HG02938 (cell line): Measurements from ENCODE around the gene CORO7.
"Not testable (repeated sequence)": the region's sequence is repeated elsewhere in the genome, so short reads cannot be mapped to it uniquely, and the experiment has no call there.

Experiments
- ATAC-seq: cut with Tn5 transposase; IDR thresholded peaks from one replicate; pipeline ENCODE4 v1.9.1; 2021; ENCODE audit warnings: mild to moderate bottlenecking, moderate library complexity; ENCODE audit not compliant: unreplicated experiment

CORO7 gene

DNA sequence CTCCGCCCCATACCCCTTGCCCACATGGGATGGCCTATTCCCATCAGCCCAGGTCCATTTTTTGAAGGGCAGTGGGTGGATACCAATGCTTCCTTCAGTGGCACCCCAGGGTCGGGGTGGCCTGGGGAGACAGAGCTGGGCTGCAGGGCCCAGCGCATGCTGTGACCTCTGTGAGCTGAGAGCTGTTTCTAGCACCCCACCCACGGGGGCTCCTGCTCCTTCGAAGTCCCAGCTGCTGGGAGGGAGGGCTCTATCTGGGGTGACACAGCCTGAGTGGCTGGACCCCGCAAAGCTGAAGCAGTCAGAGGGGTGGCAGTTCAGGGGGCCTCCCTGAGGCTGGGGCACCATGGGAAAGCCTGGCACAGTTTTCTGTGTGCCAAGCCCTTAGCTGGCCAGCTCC lies 76.0 kb downstream of the CORO7 start:
- no peak for ATAC-seq

DNA sequence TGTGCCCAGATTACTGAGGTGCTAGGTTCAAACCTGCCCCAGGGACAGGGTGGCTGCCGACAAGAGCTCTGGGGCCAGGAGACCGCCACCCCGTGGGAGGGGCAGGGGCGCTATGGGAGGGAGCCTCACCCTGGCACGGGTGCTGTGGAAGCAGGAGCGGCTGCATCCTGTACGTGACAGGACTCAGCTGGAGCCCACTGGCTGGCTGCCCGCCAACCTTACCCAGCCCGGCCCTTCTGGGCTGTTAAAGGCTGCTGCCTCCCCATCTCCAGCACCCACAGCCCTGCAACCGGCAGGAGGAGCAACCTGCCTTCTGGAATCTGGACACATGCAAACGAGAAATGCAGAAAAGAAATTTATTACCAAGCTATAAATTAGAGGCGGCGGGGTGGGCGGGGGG lies 76.5 kb downstream of the CORO7 start:
- ATAC-seq, result no peak

DNA sequence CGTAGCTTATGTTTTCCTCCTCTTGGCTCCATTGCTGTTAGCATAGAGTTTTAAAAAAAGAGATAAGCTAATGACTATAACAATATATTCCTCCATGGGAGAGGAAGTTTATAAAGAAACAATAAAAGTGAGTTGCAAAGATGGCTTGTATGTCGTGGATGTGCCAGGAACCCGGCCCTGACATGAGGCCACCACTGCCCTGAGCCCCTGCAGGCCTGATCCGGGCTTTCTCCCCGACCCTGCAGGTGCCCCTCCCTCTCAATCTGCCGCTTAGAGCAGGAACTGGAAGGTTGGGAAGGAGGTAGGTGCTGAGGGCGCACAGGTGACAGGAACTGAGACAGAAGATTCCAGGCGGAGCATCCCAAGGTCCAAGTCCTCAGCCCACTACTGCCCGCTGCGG lies 76.9 kb downstream of the CORO7 start:
- no peak for ATAC-seq

DNA sequence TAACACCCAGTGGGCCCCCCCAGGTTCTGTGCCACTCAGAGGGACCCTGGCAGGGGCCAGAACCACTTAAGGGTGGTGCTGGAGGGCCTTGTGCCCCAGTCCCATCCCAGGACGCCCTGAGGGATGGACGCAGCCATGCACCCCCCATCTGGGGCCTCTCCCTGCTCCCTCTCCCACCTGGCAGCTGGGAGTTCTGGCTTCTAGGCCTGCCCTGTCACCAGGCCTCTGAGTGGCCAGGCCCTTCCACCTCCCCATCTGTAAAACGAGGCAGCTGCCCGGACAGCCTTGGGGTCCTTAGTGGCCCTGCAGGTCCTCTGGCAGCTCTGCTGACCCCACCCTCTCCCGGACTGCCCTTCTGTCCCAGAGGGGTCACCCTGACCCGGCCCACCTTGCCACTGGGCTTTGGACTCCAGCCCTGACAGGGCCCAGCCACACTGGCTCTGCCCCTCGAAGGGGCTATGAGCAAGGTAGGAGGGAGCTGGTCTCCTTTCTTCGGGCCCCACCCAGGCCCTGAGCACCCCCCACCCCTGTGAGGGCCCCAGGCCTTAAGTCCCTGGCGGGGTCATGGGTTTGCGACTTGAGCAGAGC lies 77.6 kb downstream of the CORO7 start:
- ATAC-seq, result no peak

DNA sequence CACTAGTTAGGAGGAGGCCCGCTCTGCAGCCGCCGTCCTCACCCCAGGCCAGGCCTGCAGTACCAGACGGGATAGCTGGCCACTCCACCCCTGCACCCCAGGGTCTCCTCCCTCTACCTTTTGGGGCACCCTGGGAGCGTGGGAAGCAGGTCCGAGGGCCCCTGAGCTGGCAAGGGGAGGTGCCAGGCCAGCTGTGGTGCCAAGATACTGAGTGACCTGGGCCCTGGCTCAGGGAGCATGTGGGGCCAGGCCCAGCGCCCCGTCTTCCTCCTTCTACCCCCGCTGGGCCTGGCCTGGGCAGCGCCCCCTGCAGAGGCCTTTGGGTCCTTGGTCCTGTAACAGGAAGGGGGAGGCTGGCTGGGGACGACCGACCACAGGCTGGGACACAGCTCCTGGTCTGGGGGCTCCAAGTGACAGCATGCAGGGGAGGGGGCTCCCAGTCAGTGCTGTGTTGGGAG lies 78.2 kb downstream of the CORO7 start:
- ATAC-seq, result no peak

DNA sequence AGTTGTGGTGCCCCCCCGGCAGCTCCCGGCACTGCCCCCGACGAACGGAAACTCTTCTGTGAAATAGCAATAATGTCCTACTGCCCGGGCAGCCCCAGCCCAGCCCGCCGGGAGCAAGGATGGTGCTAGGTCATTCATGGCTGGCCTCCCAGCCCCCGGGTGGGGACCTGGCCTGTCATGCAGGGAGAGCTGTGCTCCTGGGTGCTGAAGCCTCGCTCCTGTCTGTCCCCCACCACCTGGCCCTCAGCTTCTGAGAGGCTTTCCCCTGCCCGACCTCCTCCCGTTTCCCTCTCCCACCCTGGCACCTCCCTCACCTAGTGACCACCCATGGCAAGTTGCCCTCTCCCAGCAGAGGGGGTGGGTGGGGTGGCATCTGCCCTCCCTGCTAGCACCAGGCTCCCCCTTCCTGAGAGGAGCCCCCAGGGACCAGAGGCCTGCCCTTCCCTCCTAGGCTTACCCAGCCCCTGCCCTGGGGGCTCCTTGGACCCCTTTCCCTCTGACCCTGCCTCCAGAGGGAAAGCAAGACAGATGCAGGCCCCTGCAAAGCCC lies 78.8 kb downstream of the CORO7 start:
- ATAC-seq, result no peak

DNA sequence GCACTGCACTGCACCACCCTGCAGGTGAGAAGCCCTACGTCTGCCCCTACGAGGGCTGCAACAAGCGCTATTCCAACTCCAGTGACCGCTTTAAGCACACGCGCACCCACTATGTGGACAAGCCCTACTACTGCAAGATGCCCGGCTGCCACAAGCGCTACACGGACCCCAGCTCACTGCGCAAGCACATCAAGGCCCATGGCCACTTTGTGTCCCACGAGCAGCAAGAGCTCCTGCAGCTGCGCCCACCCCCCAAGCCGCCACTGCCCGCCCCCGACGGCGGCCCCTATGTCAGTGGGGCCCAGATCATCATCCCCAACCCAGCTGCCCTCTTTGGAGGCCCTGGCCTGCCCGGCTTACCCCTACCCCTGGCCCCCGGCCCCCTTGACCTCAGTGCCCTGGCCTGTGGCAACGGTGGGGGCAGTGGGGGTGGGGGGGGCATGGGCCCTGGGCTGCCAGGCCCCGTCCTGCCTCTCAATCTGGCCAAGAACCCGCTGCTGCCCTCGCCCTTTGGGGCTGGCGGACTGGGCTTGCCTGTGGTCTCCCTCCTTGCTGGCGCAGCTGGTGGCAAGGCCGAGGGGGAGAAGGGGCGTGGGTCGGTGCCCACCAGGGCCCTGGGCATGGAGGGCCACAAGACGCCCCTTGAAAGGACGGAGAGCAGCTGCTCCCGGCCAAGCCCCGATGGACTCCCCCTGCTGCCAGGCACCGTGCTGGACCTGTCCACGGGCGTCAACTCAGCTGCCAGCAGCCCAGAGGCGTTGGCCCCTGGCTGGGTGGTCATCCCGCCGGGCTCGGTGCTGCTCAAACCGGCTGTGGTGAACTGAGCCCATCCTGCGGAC lies 79.5 kb downstream of the CORO7 start:
- no peak for ATAC-seq

DNA sequence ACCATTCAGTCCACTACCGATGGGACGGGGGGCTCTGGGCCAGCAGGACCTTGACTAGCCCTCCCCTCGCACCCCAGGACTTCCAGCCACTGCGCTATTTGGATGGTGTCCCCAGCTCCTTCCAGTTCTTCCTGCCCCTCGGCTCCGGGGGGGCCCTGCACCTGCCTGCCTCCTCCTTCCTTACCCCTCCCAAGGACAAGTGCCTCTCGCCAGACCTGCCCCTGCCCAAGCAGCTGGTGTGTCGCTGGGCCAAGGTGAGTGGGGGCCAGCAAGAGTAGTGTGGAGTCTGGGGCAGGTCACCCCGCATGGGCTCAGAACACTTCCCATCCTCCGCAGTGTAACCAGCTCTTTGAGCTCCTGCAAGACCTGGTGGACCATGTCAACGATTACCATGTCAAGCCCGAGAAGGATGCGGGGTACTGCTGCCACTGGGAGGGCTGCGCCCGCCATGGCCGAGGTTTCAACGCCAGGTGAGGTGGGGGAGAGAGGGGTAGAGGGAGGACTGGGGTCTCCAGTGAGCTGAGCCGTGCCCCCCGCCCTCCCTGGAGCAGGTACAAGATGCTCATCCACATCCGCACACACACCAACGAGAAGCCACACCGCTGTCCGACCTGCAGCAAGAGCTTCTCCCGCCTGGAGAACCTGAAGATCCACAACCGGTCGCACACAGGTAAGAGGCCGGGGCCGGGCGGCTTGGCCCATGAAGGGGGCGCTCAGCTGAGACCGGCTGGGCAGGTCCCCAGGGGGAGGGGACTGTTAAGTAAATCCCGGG lies 81.5 kb downstream of the CORO7 start:
- no peak for ATAC-seq

DNA sequence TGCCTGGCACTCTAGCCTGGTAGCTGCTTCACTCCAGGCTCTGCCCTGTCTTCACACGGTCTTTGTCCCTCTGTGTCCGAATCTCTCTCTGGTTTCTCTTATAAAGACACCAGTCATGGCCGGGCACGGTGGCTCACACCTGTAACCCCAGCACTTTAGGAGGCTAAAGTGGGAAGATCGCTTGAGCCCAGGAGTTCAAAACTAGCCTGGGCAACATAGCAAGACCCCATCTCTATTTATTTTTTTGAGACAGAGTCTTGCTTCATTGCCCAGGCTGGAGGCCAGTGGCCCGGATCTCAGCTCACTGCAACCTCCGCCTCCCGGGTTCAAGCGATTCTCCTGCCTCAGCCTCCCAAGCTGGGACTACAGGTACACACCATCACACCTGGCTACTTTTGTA lies 82.7 kb downstream of the CORO7 start:
- ATAC-seq, result not testable (repeated sequence)

DNA sequence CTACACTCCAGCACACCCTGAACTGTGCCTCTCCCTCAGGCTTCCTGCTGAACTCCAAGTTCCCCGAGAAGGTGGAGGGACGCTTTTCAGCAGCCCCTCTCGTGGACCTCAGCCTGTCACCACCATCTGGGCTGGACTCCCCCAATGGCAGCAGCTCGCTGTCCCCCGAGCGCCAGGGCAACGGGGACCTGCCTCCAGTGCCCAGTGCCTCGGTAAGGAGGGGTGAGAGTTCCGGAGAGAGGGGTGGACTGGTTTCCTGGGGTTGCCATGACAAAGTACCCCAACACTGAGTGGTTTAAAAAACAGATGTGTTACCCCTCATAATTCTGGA lies 83.1 kb downstream of the CORO7 start:
- no peak for ATAC-seq

DNA sequence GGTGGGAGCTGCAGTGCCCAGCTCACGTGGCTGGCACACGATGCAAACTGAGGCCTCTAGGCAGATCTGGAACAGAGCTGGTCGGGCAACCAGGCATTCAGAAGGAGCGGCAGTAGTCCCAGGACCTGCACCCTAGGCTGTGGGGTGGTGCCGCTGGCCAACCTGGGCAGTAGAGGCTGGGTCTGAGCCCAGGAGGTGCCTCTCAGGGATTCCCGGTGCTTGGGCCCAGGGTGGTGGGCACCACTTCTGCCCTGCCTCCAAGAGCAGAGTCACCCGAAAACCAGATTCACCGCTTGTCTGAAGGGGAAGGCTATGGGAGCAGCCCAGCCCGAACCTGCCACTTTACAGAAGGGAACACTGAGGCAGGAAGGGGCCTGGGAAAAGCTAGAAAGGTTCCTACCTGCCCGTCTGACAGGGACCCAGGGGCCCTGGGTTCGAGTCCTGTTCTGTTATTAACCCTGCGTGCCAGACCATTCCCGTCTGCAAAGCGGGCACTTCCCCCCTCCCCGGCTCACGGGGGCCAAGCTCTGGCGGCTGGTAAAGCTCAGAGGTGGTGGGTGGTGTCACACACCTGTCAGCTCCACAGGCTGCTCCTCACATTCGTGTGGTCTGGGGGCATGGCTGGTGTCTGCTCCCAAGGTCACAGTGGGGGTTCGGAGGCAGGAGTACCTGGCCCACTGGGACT lies 83.6 kb downstream of the CORO7 start:
- no peak for ATAC-seq

DNA sequence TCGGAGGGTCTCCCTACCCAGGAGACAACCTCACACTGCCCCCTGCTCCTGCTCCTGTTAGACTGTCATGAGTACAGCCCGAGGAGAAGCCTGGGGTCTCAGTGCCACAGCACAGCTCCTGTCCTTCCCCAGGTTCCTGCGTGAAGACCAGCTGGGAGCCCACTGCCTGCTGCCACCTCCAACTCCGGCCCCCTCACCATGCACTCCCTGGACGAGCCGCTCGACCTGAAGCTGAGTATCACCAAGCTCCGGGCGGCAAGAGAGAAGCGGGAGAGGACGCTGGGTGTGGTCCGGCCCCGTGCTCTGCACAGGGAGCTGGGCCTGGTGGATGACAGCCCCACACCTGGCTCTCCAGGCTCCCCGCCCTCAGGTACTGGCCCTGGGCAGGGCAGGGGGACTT lies 84.3 kb downstream of the CORO7 start:
- no peak for ATAC-seq

DNA sequence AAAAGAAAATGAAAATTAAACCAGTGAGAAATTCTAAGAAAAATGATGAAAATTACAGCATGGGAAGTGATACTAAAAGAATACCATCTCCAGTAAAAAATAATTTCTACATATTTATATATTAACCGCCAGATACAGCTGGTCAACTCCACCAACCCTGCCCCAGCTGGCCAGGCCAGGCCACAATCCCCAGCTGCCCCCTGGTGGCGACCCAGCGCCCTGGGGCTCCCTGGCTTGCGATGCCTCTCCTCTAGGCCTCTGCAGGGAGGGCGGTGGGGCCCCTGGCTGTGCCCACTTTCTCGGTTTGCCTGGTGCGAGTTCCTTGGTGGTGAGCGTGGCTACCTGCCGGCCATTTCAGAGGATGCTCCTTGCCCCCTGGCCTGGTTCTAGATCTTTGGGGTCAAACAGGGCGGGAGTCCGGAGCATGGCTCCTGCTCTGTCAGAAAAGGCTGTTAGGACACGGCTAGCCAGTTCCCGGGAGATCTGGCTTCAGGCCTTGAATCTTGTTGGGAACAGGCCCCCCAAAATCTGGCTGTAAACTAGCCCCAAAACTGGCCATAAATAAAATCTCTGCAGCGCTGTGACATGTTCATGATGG lies 86.0 kb downstream of the CORO7 start:
- ATAC-seq, result no peak

DNA sequence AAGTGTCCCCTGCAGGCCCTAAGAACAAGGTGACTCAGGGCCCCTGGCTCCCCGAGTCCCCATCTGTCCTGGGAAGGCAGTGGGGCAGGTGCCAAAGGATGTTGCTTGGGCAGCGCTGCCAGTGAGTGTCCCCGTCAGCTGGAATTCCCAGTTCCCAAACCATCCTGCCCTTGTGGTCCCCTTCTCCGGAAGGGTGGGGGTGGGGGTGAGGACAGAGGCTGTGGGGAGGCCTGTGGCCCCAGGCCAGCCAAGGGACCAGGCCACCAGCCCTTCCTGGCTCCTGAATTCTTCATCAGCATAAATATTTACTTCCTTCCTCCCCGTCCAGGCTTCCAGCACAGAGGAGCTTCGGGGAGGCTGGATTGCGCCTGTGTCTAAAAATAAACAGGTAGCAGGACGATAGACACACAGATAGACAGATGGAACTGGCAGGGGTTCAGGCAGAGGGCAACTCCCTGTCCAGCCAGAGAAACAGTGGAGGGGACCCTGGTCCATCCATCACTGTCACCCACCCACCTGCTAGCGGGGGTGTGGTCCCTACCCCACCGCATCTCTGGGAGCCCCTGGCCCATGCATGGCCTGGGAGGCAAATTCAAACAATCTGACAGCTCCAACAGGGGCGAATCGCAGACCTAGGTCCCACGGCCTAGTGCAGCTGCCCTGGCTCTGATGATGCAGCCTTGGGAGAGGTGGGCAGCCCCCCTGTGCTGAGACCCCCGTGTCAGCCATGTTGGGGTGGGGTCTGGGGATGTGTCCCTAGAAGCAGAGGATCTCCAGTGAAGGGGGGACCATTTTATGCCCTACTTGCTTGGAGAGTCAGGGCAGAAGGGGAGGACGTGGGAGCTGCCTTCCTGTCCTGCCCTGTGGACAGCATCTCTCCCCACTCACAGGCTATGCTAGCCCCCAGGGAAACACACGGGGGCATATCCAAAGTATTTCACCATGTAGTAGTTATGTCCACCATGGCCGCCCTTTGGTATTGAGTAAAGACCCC lies 87.3 kb downstream of the CORO7 start:
- ATAC-seq, result no peak

DNA sequence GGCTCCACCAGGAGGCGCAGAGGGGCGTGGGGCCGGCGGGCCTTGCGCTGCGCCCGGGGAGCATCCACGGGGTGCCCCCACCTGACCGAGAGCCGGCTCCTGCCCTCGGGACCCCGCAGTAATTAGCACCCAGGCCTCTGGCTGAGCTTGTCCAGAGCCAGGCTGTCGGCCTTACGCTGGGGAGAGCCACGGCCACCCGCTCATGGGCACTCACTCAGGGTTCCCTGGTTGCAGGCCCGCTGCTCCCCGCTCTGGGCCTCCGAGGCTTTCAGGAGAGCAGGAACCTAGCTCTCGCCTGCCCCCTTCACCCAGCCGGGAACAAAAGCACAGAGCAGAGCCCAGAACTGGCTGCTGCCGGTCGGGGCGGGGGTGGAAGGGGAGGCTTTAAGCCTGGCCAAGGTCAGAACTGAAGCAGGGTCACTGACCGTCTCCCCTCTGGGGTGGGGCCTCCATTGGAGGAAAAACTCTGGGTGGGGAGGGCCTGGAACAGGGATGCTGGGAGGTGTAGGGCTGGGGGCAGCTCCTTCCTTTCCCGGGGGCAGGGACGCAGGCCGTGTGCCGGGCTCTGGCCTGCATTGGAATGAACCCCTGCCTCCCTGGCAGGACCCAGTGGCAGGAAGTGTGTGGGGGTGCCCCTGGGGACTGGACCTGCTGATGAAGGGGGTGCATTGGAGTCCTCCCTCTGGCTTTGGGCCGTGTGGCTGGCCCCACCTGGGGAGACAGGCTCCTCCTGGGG lies 88.2 kb downstream of the CORO7 start:
- no peak for ATAC-seq

DNA sequence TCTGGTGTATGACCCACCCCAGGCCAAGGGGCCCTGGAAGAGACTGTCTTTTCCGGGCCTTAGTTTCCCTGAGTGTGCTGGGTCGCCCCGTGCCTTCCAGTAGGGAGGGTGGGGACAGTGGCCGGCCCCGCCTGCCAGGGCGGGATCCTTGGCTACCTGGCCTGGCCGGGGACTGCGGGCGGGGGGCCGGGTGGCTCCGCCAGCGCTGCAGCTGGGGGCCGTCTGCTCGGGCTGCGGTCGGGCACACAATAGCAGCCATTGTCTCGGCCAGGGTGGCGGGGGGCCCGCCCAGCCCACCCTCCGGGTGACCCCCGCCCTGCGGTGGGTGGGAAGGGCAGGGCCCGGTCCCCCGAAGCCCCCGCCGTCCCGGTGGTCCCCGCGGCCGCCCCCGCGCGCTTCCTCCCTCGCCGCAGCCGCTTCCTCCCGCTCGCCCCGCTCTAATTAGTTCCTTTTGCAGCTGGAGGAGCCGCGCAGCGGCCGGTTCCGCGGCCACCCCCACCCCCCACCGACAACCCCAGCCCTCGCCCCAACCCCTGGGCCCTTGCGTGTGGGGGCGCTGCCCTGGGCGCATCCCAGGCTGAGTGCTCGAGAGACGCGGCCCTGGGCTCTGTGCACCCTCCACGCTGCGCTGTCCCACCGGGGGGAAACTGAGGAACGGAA lies 88.9 kb downstream of the CORO7 start:
- ATAC-seq, result no peak

DNA sequence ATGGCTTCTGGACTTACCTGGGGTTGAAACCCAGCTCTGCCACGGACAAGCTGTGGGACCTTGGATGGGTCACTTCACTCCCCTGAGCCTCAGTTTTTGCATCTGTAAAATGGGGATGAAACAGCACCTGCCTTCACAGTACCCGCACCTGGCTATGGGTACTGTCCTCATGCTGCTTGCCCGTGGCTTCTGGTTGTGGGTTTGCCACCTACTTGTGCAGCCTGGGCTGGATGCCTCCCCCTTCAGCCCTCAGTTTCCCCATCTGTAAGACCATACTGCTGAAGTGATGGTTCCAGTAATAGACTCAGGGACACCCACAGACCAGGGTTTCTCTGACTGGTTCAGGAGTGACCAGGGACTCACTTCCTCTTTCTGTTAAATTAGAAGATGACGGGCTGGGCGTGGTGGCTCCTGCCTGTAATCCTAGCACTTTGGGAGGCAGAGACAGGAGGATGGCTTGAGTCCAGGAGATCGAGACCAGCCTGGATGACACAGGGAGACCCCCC lies 91.1 kb downstream of the CORO7 start:
- no peak for ATAC-seq
